AML-193 (cell line): Measurements from ENCODE around the gene UBE2R2.
"Not testable (repeated sequence)": the region's sequence is repeated elsewhere in the genome, so short reads cannot be mapped to it uniquely, and the experiment has no call there.

Experiments
- DNase-seq, 2 experiments: peaks; one replicate each; lab custom pipeline; 2025; lab: John Stamatoyannopoulos, UW

Gene UBE2R2

DNA sequence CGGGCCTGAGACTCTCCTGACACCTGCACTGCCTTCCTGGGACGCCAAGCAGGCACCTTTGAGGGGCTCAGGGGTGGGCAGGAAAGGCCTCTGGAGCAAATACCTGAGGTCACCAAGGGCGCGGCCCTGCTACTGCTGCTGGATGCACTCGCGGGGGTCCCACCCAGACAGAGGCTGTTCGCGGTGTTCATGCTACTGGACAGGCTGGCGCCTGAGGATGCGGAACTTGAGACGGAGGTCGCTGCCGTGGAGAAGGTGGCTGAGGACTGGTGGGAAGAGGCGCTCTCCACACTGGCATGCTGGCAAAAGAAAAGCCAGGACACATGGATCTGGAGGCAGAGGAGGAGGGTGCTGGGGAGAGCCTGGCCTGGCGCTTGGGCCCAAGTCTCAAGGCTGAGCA is 110.7 kb downstream of the UBE2R2 start:
- no peak for DNase-seq

DNA sequence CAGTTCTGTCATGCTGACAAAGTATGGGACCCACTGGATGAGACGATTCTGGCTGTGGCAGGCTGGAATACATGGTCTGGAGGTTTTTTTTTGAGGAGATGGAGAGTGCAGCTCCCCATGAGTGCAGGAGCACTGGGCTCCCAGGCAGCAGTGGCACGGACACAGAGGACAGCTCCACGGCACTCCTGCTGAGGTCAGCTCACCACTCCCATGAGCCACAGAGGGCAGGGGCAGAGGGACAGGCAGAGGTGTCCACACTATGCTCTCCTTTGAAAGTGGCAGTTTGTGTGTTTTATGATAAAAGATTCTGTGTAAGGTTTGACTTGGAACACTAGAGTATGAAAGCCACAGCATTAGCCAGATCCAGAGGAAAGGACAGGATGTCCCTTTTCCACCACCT is 114.4 kb downstream of the UBE2R2 start:
- DNase-seq: no peak

DNA sequence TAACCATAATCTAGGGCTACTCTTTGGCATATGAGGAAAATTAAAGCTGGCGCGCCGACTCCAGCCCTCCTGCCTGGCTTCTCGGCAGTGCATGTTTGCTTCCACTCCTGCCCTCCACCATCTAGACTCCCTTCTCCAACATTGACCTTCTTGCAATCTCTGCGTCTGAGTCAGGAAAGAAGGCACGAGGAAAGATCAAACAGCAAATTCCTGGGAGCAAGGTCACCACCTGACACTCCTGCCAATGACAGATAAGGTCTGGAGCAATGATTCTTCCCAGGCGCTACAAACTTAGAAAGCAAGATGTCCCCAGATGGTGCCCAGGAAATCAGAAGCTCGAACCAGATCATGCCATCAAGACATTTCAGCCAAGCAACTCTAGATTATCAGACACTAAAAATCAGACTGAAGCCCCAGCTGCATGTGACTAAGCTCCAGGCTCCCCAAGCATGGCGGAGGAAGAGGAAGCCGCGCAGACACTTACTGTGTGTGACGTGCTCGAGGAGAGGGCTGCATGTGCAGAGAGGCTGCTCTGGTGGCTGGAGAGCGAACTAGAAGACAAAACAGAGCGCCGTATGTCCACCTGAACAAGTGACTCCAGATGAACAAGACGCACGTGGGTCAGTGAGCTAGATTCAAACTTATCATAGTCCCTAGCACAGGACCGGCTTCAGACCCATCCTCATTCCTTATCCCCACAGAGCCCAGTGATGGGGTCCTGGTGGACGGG is 115.3 kb downstream of the UBE2R2 start:
- no peak for DNase-seq

DNA sequence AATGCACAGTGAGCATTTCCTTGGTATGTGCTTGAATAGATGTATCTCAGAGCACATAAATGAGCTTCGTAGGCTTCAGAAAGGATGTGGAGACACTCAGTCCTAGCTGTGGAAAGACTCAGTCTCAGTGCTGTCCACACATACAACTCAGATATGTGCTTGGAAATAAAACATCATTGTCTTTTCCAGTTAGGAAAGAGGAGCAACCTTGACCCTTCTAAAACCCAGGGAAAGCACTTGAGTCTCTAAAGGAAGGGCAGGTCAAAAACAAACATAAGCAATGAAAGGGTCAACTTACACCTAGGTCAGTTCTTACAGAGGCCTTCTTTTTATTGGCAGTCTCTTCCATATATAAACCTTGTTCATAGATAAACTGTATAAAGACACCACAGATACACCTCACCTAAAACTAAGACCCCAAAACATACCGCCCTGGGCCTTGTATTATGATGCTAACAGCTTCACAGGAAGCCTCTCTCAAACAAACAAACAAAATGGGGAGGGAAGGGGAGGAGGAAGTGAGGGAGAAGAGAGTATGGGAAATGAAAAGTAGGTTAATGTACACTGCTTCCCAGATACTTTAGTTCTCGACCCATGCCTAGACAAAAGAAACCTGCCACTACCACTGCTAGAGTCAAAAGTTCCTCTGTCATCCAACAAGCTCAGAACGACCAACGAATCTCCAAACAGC is 117.4 kb downstream of the UBE2R2 start:
- no peak for DNase-seq

DNA sequence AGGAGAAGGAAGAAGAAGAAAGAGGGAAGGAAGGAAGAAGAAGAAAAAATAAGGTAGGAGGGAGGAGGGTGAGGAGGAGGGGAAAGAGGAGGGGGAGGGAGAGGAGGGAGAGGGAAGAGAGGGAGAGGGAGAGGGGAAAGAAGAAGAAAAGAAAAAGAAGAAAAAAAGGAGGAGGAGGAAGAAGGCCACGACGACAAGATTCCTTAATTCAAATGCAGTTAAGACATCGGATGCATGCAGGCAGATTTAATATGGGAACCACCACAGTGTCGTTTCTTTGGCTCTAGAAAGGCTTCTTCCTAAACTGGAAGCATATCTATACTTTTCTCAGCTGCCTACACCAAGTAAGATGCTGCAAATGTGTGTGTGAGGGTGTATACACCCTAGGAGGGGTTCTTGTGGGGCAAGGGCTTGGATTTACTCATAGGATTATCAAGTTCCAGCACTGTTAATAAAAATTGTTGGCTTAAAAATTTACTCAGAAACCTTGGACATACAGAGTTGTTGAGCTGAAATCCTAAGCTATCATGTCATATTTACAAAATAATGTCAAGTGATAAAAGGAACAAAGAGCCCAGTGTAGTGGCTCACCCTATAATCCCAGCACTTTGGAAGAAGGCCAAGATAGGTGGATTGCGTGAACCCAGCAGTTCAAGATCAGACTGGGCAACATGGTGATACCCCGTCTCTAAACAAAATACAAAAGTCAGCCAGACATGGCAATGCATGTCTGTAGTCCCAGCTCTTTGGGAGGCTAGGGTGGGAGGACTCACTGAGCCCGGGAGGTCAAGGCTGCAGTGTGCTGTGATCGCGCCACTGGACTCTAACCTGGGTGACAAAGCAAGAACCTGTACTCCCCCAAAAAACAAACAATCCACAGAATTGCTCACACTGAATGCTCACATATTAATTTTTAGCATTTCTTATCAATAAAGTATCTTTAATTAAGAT is 123.2 kb downstream of the UBE2R2 start:
- DNase-seq: no peak

DNA sequence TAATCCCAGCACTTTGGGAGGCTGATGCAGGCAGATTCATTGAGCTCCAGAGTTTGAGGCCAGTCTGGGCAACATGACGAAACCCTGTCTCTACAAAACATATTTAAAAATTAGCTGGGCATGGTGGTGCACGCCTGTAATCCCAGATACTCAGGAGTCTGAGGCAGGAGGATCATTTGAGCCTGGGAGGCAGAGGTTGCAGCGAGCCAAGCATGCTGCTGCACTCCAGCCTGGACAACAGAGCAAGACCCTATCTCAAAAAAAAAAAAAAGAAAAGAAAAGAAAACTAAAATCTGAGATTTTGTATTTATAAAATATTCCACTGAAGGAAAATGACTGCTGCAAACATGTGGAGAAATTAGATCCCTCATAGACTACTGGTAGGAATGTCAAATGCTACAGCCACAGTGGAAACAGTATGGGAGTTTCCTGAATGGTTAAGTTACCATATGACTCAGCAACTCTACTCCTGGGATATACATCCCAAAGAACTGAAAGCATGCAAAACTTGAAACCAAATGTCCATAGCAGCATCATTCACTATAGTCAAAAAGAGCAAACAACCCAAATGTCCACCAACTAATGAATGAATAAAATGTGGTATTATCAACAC is 125.6 kb downstream of the UBE2R2 start:
- no peak for DNase-seq

DNA sequence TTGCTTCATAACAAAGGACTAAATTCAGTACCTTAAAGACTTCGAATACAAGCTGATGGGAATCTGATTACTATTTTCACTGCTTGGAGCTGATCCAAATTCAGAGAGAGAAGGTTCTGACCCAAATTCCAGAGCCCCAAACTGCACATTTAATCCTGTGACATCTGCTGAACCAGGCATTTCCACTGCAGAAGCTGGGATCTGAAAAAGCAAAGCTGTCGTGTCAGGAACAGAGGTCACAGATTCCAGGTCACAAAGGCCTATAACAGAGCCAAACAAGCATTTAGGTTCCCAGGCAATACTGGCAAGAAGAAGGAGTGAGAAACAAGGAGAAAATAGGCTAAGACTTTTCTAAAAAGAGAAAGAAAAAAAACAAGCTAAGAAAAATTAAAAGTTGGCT is 126.4 kb downstream of the UBE2R2 start:
- DNase-seq: no peak

DNA sequence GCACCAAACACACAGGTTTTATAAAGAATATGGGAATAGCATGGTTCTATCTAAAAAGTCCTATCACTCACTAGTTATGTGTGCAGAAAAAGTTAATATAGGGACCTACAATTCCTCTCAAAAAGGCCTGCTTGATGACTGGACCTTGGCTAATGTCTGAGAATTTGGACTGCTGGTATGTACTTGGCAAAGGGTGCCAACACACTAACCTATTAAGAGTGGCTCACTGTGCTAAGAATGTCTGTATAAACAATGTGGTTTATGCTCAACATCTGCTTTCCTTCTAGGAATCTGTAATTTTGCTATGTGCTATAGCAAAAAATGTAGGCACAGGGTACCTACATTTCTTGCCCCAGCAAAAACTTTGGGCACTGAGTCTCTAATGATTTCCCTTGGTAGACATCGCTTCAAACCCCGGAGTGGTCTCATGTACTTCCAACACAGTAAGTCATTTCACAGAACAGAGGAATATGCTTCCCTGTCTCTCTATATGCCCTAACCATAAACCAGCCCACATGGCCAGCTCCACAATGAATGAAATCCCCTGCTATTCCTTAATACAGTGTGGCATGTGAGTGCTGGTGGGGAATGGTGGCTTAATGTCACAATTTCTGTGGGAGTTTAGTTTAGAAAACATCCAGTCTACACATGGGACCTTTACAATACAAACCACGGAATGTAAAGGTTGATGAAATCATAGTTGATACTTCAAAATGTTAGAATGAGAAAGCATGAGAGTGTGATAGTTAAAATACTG is 130.0 kb downstream of the UBE2R2 start:
- no peak for DNase-seq

DNA sequence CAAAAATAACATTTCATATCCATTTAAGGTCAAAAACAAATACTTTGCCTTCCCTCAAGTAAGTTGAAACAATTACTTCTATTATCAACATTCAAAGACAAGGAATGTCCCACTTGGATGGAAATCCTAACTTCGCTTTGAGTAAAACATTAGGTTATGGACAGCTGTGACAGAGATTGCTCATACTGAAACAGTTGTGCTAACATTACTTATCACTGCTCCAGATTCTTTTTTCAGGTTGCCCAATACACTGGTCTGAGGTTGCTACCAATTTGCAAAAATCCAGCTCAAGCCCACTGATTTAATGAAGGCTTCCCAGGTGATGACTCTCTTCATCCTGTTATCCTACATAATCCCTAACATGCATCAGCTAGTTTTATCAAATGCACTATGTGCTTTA is 133.4 kb downstream of the UBE2R2 start:
- DNase-seq: no peak

DNA sequence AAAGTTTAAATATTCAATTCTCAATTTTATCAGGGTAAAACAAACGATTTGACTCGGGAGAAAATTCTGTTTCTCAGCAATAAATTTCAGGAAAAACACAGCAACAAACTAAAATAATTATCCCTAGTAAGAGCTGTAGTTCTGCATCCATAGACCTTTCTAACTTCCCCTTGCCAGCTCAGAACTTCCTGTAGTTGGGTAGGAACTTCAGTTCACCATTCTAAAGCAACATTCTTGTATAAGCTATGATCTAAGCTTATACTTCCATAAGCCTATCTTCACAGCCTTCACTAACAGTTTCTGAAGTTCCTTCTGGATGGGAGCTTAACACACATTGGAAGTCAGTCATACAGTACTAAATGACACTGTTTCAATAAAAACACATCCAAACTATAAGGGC is 135.1 kb downstream of the UBE2R2 start:
- DNase-seq: peak; percentile 41 to 43

DNA sequence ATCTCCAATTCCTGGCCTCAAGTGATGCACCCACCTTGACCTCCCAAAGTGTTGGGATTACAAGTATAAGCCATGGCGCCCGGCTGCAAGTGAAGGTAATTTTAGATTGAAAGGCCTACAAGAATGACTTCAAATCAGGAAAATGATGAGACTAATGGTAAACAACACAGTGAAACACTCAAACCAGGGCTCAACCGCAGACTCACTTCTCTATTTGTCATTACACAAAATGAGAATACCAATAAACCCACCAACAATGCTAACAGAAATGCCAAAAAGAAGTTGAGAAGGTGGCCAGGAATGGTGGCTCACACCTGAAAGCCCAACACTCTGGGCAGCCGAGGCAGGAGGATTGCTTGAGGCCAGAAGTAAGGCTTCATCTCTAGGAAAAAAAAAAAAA is 139.6 kb downstream of the UBE2R2 start:
- DNase-seq: no peak

DNA sequence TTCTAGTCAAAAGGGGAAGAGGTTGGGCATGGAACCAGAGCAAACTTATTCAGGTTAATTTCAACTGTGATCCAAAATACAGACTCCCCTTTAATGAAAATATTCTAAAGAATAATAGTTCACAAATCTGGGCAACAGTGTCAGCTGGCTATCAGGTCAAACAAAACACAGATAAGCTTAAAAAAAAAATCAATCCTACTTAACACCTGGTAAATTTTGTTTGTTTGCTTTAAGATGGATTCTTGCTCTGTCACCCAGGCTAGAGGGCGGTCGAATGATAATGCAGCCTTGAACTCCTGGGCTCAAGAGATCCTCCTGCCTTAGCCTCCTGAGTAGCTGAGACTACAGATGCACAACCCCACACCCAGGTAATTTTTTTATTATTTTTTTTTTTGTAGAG is 142.8 kb downstream of the UBE2R2 start:
- no peak for DNase-seq

DNA sequence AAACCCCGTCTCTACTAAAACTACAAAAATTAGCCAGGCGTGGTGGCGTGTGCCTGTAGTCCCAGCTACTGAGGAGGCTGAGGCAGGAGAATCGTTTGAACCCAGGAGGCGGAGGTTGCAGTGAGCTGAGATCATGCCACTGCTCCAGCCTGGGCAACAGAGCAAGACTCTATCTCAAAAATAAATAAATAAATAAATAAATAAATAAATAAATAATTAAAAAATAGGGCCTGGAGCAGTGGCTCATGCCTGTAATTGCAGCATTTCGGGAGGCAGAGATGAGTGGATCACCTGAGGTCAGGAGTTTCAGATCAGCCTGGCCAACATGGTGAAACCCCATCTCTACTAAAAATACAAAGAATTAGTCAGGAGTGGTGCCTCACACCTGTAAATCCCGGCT is 145.5 kb downstream of the UBE2R2 start:
- not testable (repeated sequence) for DNase-seq

DNA sequence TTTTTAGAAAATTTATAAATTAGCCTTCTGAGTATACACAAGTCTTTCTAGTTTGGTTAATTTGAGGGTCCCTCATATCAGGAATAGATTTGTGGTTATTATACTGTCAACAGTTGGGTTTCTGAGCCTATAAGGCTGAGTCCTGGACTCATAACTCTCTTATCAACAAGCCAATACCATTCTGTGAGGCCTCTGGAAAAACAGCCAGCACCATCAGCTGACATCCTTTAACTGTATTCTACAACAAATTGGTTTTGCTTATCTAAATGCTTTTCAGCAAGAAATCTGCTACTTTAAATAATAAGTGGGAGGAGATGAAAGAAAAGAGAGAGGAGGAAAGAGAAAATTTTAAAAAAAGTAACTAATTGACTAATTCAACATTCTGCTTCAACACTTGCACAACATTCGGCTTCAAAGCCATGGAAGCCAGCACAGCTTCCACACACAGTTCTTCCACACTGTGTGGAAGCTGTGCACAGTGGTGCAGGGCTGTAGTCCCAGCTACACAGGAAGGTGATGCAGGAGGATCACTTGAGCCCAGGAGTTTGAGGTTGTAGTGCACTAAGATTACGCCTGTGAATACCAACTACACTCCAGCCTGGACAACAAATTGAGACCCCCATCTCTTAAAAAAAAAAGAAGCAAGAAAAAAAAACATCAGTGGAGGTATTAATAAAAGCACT is 147.3 kb downstream of the UBE2R2 start:
- DNase-seq: no peak
